SKM-1 treated with dmso at 0.1 percent for 144 hours (cell line): ENCODE results near the gene LZTR1.

Experiments
- DNase-seq: peaks from one replicate; lab custom pipeline; 2025; ENCODE audit not compliant: unreplicated experiment; lab: John Stamatoyannopoulos, UW

The LZTR1 gene

DNA sequence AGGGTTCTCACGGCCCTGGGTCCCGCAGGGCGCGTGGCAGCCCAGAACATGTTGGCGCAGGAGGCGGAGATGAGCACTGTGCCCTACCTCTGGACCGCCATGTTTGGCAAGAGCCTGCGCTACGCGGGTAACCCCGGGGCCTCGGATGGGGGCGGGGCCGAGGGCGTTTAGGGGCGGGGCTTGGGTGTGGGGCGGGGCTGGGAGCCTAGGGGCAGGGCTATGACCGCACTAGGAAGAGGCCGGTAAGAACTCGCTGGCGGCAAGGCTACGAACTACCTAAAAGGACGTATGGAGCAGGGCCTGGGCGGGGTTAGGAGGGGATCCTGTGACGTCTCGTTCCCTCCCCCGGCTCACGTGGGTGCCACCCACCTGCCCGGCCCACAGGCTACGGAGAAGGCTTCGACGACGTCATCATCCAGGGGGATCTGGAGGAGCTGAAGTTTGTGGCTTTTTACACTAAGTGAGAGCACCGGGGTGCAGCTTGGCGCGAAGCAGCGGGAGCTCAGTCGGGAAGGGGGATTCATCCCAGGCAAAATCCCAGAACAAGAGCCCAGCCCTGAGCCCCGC, 2.8 kb upstream of the LZTR1 start:
- no peak for DNase-seq

DNA sequence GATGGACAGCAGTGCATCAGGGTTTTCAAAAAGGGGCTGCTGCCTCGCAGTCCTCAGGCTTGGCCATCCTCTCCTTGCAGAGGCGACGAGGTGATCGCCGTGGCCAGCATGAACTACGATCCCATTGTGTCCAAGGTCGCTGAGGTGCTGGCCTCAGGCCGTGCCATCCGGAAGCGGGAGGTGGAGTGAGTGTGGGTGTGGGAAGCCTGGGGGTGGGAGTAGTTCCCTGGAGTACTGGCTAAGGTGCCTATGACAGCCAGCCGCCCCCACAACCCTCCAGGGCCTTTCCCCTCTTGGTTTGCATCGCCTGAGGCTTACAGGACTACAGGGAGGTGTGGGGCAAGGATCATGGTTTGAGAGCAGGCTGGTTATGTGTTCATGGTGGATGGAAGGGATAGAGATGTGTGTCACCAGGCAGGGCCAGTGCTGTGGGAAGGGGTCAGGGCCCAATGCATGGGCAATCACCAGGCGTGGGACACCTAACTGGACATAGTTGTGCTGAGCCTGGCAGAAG, 2.1 kb upstream of the LZTR1 start:
- DNase-seq = no peak

DNA sequence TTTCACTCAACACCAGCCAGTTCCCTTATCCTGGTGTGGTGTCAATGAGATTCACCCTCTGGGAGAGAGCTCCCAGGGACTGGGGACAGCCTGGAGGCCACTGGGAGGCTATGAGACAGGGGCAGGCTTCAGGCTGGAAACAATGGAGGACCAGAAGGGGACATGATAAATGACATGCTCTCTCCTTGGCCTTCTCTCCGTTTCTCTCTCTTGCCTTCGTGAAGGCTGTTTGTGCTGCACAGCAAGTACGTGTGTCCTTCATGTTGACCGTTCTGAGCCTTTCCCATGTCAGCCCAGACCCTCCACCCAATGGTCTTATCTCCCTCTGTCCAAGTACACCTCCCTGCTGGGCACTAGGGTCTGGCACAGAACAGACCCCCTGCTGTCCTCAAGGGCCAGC, 1.6 kb upstream of the LZTR1 start:
- DNase-seq = no peak

DNA sequence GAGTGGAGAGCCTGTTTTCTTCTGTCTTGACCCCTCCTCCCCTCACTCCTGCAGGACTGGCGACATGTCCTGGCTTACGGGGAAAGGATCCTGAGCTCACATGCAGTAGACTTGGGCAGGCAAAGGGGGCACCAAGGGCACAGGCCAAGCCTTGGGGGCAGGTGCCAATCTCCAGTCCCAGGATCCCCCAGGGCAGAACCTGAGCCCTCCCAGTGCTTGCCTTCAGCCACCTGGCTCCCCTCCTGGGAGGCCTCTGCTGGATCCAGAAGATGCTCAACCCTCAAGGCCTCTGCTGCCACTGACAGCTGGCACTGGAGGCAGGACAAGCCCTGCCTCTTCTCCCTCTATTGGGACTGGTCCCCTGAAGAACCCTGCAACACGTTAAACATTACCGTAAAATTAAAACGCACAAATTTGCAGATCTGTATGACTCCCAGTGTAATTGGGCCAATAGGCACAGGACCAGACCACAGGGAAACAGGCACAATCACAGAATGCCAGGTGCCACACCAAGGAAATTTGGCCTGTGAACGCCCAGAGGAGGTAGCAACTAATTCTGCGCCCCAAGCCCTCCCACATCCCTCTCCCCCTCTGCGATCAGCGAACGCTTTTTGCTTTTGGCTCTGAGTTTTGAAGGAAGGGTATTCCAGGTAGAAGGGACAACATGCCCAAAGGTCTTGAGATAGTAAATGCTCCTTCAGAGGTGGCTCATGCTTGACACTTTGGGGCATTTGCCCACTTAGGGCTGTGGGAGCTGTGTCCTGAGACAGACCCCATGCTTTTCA, 967 bp upstream of the LZTR1 start:
- no peak for DNase-seq

DNA sequence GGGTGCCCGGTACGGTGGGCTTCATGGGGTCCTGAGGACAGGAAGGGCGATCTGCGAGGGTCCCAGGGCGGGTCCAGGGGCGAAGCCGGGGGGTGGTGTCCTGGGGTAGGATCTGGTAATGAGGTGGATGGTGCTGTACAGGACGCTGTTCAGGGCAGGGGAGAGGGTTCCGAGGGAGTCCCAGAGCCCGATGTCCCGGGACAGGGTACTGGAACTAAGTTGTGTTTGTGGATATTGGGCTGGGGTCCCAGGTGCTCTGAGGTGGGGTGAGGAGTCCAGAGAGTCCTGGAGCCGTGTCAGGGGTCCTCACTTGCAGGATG, 426 bp downstream of the LZTR1 start:
- no peak for DNase-seq

DNA sequence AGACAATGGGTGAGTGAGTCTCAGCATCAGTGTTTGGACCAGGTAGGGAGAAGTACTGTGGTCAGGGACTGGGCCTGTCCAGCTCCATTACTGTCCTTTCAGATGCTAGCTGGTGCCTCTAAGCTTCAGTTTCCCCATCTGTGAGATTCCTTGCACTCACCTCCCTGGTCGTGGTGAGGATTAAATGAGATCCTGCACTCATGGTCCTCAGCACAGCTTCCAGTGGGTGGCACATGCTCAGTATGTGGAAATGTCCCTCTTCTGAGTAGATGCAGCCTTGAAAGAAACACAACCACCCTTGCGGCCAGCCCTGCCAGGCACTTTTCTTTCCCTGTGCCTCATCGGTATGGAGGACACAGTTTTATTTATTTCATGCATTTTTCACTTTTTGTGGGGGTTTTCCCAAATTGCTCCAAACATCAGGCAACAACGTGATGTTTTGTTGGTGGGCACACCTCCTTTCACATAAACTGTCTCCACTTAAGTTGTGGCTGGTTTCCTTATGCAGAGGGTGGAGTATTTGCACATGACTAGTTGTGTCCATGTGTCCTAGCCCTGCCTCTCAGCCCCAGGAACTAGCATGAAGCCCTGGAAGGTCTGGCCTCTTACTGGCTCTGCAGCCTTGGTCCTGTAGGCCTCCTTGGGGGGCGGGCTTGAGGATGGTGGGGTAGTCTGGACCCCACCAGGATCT, 1.1 kb downstream of the LZTR1 start:
- DNase-seq = no peak

DNA sequence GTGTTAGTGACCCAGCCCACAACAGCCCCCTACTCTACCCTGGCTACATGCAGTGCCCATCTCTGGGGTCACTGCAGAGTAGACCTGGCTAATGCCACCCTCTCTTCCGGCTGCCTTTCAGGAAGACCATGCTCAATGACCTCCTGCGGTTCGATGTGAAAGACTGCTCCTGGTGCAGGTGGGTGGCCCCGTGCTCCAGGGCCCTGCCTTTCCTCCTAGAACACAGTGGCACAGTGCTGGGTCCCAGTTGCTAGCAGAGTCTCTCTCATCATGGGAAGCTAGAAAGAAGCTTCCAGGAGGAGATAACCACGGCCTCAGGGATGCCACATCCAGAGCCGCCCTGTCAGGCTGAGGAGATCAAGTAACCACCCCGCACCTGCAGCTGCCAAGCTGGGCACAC, 3.6 kb downstream of the LZTR1 start:
- no peak for DNase-seq

DNA sequence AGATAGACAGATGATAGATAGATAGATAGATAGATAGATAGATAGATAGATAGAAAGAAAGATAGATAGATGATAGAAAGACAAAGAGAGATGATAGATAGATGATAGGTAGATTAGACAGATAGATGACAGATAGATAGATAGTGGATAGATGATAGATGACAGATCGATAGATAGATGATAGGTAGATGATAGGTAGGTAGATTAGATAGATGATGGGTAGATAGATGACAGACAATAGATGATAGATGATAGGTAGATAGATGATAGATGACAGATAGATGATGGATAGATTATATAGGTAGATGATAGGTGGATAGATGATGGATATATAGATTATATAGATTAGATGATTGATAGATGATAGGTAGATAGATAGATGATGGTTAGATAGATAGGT, 4.3 kb downstream of the LZTR1 start:
- DNase-seq = no peak

DNA sequence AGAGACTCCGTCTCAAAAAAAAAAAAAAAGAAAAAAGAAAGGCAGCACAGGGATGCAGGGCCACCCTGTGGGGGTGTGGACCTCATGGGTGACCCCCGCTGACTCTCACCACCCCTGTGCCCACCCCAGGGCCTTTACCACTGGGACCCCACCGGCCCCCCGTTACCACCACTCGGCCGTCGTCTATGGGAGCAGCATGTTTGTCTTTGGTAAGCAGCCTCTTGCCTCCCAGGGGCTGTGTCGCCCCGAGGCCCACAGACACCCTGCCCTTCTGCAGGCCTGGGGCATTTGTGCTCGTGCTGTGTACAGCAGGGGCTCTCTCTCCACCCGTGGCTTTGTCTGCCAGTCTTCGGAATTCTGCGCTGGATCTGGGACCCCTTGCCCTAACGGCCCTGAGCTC, 5.3 kb downstream of the LZTR1 start:
- DNase-seq = no peak

DNA sequence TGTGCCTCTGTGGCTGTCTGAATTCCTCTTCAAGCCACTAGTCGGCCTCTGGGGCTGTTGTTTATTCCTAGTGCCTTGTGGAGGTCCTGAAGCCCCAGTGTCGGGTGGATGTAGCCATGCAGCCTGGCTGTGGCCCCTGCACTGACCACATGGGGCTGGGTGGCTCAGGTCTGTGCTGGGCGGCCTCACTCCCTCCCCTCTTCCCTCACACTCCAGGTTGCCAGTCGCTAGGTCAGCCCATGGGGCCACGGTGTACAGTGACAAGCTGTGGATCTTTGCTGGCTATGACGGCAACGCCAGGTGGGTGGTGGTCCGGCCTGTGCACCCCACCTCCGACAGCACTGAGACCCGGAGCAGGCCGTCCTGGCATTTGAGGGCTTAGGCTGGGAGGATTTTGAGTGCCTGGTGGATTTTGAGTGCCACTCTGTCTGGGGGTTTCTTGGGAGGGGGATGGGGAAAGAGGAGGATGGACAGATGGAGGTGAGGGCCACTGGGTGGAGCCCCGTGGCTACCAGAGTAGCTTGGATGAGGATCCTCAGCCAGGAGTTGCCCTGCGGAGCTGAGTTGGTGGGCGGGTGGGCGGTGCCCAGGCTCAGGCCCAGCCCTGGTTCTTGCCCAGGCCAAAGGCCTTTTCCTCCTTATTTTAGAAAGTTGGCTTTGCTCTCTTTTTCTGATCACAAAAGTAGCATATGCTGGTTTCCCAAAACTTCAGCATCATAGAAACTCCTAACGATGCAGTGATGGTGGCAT, 6.7 kb downstream of the LZTR1 start:
- DNase-seq = no peak

DNA sequence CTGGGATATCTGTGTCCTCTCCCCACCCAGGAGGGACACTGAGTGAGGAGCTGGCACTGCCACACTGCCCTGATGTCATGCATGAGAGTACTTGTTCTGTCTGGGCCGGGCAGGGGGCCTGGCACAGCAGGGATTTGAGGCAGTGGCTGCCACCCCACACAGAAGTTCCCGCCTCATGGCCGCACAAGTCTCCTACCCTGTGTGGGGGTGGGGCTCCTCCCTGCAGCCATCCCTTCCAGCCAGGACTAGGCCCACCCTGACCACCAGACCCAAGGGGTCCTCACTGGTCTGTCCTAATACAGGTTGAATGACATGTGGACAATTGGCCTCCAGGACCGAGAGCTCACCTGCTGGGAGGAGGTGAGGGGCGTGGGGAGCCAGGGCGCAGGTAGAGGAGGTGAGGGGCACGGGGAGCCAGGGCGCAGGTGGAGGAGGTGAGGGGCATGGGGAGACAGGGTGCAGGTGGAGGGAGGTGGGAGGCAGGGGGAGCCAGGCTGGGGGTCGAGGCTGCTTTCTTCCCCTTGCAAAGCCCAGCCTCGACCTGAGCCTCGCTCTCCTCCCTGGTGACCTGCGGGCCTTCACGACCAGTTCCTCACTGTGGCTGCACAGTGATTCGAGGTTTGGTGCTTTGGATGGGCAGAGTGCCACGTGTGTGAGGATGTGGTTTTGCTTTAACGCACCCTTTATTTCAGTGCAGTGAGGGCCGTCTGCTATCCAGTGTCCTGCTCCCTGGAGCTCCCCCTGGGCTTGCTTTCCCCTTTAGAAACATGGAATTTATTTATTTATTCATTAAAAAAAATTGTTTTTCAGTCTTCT, 7.4 kb downstream of the LZTR1 start:
- no peak for DNase-seq

DNA sequence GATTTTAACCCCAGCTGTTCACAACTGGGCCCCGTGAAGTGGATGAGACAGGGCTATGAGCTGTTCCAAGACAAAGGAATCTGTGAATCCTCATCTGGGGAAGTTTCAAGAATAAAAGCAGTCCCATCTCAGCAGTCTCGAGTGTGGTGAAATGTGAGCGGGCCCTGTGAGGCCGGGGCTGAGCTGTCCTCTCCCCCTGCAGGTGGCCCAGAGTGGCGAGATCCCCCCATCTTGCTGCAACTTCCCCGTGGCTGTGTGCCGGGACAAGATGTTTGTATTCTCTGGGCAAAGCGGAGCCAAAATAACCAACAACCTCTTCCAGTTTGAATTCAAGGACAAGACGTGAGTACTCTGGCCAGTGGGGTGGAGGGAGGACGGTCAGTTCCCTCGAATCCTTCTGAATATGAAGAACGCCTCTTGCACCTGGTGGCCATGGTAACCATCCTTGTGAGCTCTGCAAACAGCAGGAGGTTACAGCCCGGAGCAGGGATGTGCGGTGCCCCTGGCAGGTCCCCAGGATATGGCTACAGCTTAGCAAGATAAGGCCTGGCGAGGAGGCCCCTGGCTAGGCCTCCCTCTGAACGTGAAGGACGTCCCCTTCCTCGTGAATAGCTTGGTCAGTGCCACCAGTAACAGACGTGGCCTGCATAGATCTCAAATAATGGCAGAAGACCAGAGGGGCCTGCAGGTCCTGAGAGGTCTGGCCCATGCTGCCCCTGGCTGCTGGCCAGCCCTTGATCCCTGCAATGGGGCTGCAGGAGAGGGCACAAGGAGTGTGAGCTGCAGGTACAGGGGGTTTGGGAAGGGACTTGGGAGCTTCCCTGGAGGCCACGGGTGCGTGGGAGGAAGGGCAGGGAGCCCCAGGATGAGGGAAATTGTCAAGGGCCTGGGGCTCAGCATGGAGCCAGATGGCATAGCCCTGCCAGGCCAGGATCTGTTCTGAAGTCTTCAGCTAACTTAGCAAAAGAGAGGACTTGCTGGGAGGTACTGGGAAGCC, 8.4 kb downstream of the LZTR1 start:
- no peak for DNase-seq

DNA sequence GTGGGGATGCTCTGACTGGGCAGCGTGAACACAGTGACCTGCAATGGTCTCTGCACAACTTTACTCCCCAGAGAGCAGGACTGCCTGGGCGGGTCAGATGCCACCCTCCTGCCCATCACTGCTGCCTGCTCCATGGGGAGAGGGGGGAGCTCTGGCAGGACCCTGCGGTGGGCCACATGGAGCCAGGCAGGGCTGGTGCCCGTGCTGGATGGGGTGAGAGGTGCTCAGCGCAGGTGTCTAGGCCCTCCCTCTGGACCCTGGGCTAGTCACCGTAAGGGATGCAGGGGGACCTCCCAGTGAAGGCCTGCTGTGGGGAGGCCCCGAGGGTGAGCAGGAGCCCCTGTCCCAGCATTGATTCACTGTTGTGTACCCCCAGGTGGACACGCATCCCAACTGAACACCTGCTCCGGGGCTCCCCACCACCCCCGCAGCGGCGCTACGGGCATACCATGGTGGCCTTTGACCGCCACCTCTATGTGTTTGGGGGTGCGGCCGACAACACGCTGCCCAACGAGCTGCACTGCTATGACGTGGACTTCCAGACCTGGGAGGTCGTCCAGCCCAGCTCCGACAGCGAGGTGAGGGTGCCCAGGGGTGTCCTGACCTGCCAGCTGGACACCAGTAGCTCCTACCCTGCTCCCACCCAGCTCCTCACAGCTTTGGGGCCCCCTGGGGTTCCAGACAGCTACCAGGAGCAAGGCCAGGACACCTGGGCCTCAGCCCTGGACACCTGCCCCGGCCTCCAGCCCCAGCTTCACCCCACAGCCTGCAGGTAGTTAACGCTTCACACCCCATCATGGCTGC, 9.4 kb downstream of the LZTR1 start:
- DNase-seq = no peak

DNA sequence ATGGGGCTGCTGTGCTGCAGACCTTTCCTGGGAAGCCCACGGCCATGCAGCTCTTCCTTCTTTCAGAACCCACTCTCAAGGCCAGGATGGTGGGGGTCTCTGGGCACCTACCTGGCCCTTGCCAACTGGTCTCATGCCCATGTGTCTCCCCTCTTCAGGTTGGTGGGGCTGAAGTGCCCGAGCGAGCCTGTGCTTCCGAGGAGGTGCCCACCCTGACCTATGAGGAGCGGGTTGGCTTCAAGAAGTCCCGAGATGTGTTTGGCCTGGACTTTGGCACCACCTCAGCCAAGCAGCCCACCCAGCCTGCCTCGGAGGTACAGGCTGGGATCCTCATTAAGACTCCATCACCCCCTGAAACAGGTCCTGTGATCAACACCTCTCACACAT, 10.0 kb downstream of the LZTR1 start:
- no peak for DNase-seq

DNA sequence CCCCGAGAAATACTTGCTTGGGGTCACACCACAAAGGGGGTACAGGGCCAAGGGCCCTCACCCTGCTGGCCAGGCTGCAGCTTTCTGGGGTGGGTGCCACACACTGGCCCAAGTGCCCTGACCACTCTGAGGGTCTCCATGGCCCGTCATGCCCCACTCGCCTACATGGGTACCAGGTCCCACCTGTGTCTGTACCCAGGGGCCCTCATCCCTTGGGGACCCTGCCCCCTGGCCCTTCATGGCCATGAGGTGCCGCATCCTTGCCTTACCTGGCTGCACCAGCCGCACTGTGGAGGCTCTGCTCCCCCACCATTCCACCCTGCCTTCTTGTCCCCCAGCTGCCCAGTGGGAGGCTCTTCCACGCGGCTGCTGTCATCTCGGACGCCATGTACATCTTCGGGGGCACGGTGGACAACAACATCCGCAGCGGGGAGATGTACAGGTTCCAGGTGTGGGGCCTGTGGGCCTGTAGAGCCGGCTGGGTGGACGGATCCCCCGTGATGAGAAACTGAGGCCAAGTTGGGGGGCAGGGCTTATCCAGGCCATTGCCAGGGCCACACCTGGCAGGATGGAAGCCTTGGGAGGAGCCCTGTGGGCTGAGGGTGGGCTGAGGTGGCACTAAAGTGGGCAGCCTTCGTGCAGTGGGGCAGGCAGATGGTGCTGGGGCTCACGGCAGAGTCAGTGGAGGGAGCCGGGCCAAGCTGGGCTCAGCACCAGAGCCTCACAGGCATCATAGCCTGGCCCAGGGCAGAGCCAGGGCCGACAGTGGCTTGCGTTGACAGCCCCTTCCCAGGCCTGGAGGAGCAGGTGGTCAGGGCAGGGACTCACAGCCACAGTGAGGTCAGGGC, 10.6 kb downstream of the LZTR1 start:
- no peak for DNase-seq

DNA sequence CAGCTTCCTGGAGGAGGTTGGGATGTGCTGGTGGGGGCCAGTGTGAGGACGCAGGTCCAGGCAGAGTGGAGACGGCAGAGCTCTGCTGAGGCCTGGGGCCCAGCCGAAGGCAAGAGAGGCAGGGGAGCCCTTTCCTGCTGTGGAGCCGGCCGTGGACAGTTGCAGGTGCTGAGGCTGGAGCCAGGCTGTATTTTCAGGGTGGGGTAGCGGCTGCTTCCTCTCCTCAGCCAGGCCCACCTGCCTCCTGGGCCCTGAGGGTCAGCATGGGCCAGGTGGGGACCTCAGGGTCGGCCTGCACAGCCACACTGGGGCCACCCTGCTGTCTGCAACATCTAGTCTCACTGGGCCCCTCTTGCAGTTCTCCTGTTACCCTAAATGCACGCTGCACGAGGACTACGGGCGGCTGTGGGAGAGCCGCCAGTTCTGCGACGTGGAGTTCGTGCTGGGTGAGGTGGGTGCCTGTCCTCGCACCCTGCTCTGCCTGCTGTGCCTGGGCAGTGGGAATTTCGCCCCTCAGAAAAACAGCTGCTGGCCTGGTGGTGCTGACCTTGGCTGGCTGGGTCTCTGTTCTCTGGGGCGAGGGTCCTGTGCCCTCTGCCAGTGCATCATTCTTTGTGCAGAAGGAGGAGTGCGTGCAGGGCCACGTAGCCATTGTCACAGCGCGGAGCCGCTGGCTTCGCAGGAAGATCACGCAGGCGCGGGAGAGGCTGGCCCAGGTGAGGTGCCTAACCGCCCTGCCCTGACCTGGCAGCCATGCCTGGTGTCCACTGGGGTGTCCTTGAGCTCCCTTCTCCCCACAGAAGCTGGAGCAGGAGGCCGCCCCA, 11.4 kb downstream of the LZTR1 start:
- DNase-seq = no peak
